H9 (cell line): ENCODE measurements around the gene ROCK2. TPM values are rescaled to one million over a fixed set of nuclear protein-coding genes. Genes with fewer than 3 reads are reported as not detected.

ENCODE experiments used
- DNase-seq: peaks from one replicate; pipeline ENCODE4 v3.0.0-alpha.2; 2017
- H2AFZ ChIP-seq: one replicate; pipeline ENCODE4 v1.6.1; 2013; ENCODE audit warnings: mild to moderate bottlenecking, low read length, control low read depth, moderate library complexity
- H2AK5ac ChIP-seq: 2 replicates; pipeline ENCODE4 v1.6.1; 2013; ENCODE audit warnings: low read length, control low read depth, mixed read lengths; ENCODE audit not compliant: insufficient read length
- H2BK120ac ChIP-seq: one replicate; pipeline ENCODE4 v1.6.1; 2013; ENCODE audit warnings: low read depth, mild to moderate bottlenecking, low read length, control low read depth, inconsistent platforms; ENCODE audit not compliant: poor library complexity, severe bottlenecking
- H2BK12ac ChIP-seq: 2 replicates; pipeline ENCODE4 v1.6.1; 2013; ENCODE audit warnings: low read length, control low read depth, mixed read lengths, low read depth; ENCODE audit not compliant: insufficient read length
- H2BK15ac ChIP-seq: 2 replicates; pipeline ENCODE4 v1.6.1; 2013; ENCODE audit warnings: low read depth, low read length, control low read depth
- H2BK20ac ChIP-seq: one replicate; pipeline ENCODE4 v1.6.1; 2013; ENCODE audit warnings: low read depth, mild to moderate bottlenecking, low read length, control low read depth, inconsistent platforms; ENCODE audit not compliant: poor library complexity, severe bottlenecking
- H2BK5ac ChIP-seq: 2 replicates; pipeline ENCODE4 v1.6.1; 2013; ENCODE audit warnings: low read length, control low read depth, mixed read lengths; ENCODE audit not compliant: insufficient read length
- H3K14ac ChIP-seq: 2 replicates; pipeline ENCODE4 v1.6.1; 2013; ENCODE audit warnings: low read length, control low read depth; ENCODE audit not compliant: insufficient read depth
- H3K18ac ChIP-seq: 2 replicates; pipeline ENCODE4 v1.6.1; 2013; ENCODE audit warnings: low read depth, mild to moderate bottlenecking, mixed read lengths, low read length, control low read depth; ENCODE audit not compliant: insufficient read length
- H3K23ac ChIP-seq: 2 replicates; pipeline ENCODE4 v1.6.1; 2013; ENCODE audit warnings: low read length, control low read depth, mixed read lengths, low read depth; ENCODE audit not compliant: insufficient read length
- H3K23me2 ChIP-seq: 2 replicates; pipeline ENCODE4 v1.6.1; 2013; ENCODE audit warnings: low read depth, mild to moderate bottlenecking, mixed read lengths, low read length, control low read depth; ENCODE audit not compliant: insufficient read length, poor library complexity, severe bottlenecking
- H3K27ac ChIP-seq: 2 replicates; pipeline ENCODE4 v1.5.1; 2013; ENCODE audit warnings: low read length, control low read depth, mixed read lengths, low read depth; ENCODE audit not compliant: insufficient read length
- H3K27me3 ChIP-seq: 2 replicates; pipeline ENCODE4 v1.6.1; 2013; ENCODE audit warnings: low read length, control low read depth, inconsistent platforms; ENCODE audit not compliant: insufficient read depth
- H3K4ac ChIP-seq: 2 replicates; pipeline ENCODE4 v1.6.1; 2013; ENCODE audit warnings: low read depth, mild to moderate bottlenecking, control low read depth, inconsistent platforms, low read length, moderate library complexity
- H3K4me1 ChIP-seq: 2 replicates; pipeline ENCODE4 v1.6.1; 2013; ENCODE audit warnings: low read length, control low read depth, inconsistent platforms; ENCODE audit not compliant: insufficient read depth
- H3K4me2 ChIP-seq: 2 replicates; pipeline ENCODE4 v1.6.1; 2013; ENCODE audit warnings: low read length, control low read depth, mixed read lengths; ENCODE audit not compliant: insufficient read length, insufficient read depth
- H3K56ac ChIP-seq: 2 replicates; pipeline ENCODE4 v1.6.1; 2013; ENCODE audit warnings: low read depth, mild to moderate bottlenecking, mixed read lengths, low read length, control low read depth; ENCODE audit not compliant: insufficient read length
- H3K79me1 ChIP-seq: 2 replicates; pipeline ENCODE4 v1.6.1; 2013; ENCODE audit warnings: low read depth, mild to moderate bottlenecking, moderate library complexity, low read length, control low read depth, inconsistent platforms; ENCODE audit not compliant: insufficient read depth, poor library complexity, severe bottlenecking
- H3K79me2 ChIP-seq: 2 replicates; pipeline ENCODE4 v1.6.1; 2013; ENCODE audit warnings: low read length, control low read depth, inconsistent platforms; ENCODE audit not compliant: insufficient read depth
- H3K9ac ChIP-seq: 2 replicates; pipeline ENCODE4 v1.6.1; 2013; ENCODE audit warnings: low read length, control low read depth, mixed read lengths; ENCODE audit not compliant: insufficient read length; ENCODE audit errors: extremely low read depth
- H3K9me3 ChIP-seq: one replicate; pipeline ENCODE4 v1.6.1; 2013; ENCODE audit warnings: low read depth, low read length, inconsistent platforms; ENCODE audit not compliant: control insufficient read depth
- H3T11ph ChIP-seq: one replicate; pipeline ENCODE4 v1.6.1; 2013; ENCODE audit warnings: mild to moderate bottlenecking, low read length, control low read depth, inconsistent platforms
- H4K20me1 ChIP-seq: one replicate; pipeline ENCODE4 v1.6.1; 2013; ENCODE audit not compliant: control insufficient read depth, insufficient read length, insufficient read depth
- H4K5ac ChIP-seq: 2 replicates; pipeline ENCODE4 v1.6.1; 2013; ENCODE audit warnings: low read depth, mild to moderate bottlenecking, mixed read lengths, low read length, control low read depth; ENCODE audit not compliant: insufficient read length
- H4K8ac ChIP-seq: replicated peaks from 2 replicates; pipeline ENCODE4 v1.6.1; 2013; ENCODE audit warnings: low read length, control low read depth, mixed read lengths, low read depth; ENCODE audit not compliant: insufficient read length
- H4K91ac ChIP-seq: 2 replicates; pipeline ENCODE4 v1.6.1; 2013; ENCODE audit warnings: low read depth, mild to moderate bottlenecking, moderate library complexity, mixed read lengths, low read length, control low read depth; ENCODE audit not compliant: insufficient read length
- H3K27ac Mint-ChIP-seq, 3 experiments: 2 replicates in 2 of 3; 3 replicates in 1 of 3; pipeline ENCODE4 v1.8.0; 2020 to 2021; ENCODE audit warnings: mixed read lengths in 3 of 3, mild to moderate bottlenecking in 1 of 3, moderate library complexity in 1 of 3
- H3K27me3 Mint-ChIP-seq: 2 replicates; pipeline ENCODE4 v1.8.0; 2021; ENCODE audit warnings: low read depth, mild to moderate bottlenecking, moderate library complexity, mixed read lengths
- H3K36me3 Mint-ChIP-seq, 3 experiments: 2 replicates in 2 of 3; 3 replicates in 1 of 3; pipeline ENCODE4 v1.8.0; 2020 to 2021; ENCODE audit warnings: low read depth in 3 of 3, mixed read lengths in 3 of 3; ENCODE audit not compliant: insufficient read depth in 1 of 3
- H3K4me1 Mint-ChIP-seq, 2 experiments: 2 replicates each; pipeline ENCODE4 v1.8.0; 2020; ENCODE audit warnings: mixed read lengths in 2 of 2
- H3K4me3 Mint-ChIP-seq, 2 experiments: 2 replicates in 1 of 2; 3 replicates in 1 of 2; pipeline ENCODE4 v1.8.0; 2020 to 2021; ENCODE audit warnings: mild to moderate bottlenecking in 2 of 2, mixed read lengths in 2 of 2, moderate library complexity in 1 of 2
- H3K9me3 Mint-ChIP-seq, 2 experiments: 2 replicates in 1 of 2; 3 replicates in 1 of 2; pipeline ENCODE4 v1.8.0; 2020; ENCODE audit warnings: mild to moderate bottlenecking in 2 of 2, mixed read lengths in 2 of 2, moderate library complexity in 1 of 2
- WGBS: extraction: QIAGEN DNeasy Blood & Tissue Kit; methylation state at CpG from one replicate; pipeline ENCODE4 v1.1.7; 2013; ENCODE audit warnings: missing lambda C conversion rate, low lambda C conversion rate, mixed read lengths; ENCODE audit not compliant: insufficient read length; ENCODE audit errors: extremely low coverage; 5-methylcytosine and 5-hydroxymethylcytosine counted together
- total RNA-seq: library from RNA; stranded (reverse); gene quantifications from 2 replicates; pipeline ENCODE4 v1.2.1, GENCODE V29; 2021
- TF ChIP-seq, protein P1 (sequence below): fragments of 200-600 bp; sonication (generic); conservative IDR thresholded peaks from 3 replicates; pipeline ENCODE4 v1.8.0; 2021; ENCODE audit warnings: antibody characterized with exemption, mild to moderate bottlenecking

The ROCK2 gene
- total RNA-seq, 1 experiment from 2014 or later: 33.2 TPM

DNA sequence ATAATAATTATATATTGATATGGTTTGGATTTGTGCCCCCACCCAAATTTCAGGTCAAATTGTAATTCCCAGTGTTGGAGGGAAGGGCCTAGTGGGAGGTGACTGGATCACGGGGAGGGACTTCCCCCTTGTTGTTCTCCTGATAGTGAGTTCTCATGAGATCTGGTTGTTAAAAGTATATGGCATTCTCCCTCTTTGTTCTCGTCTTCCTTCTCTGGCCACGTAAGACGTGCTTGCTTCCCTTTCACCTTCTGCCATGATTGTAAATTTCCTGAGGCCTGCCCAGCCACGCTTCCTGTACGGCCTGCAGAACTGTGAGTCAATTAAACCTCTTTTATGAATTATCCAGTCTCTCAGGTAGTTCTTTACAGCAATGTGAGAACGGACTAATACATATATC is 88.3 kb downstream of the ROCK2 start:
- Mint-ChIP-seq H3K27me3 (no peaks in the 10 kb centered on the region), H3K9me3 (peaks cover 0 to 4% of the 10 kb centered on the region in 2 experiments; a peak in 1 of 5 replicates), H3K4me3 (no peak overlapping the region), H3K36me3 (peaks cover 2 to 9% (median 4%) of the 10 kb centered on the region in 3 experiments; a peak in 6 of 7 replicates), H3K27ac (no peak overlapping the region), H3K4me1 (peaks cover 12 to 14% of the 10 kb centered on the region in 2 experiments)
- Histone ChIP-seq H3K27me3 (no peaks in the 10 kb centered on the region), H3K79me1 (no peaks in the 10 kb centered on the region), H2BK120ac (no peak overlapping the region), H4K20me1 (no peaks in the 10 kb centered on the region), H3K9me3 (no peaks in the 10 kb centered on the region), H2BK5ac (no peak overlapping the region), H2BK15ac (no peak overlapping the region), H3K4ac (no peak overlapping the region), H3K79me2 (no peaks in the 10 kb centered on the region), H2BK12ac (no peak overlapping the region), H3T11ph (no peak overlapping the region), H3K9ac (no peak overlapping the region), H4K91ac (no peak overlapping the region), H2BK20ac (no peak overlapping the region), H3K4me1 (no peaks in the 10 kb centered on the region; the same call in 1 of the 2 replicates), H3K18ac (no peak overlapping the region), H4K8ac (no peak overlapping the region), H2AK5ac (no peak overlapping the region), H3K23ac (no peak overlapping the region), H3K23me2 (no peaks in the 10 kb centered on the region), H3K27ac (no peak overlapping the region), H3K14ac (no peak overlapping the region), H3K56ac (no peak overlapping the region), H4K5ac (no peak overlapping the region), H2AFZ (no peak overlapping the region), H3K4me2 (no peak overlapping the region)
- no peak for DNase-seq
- TF ChIP-seq, protein P1, sequence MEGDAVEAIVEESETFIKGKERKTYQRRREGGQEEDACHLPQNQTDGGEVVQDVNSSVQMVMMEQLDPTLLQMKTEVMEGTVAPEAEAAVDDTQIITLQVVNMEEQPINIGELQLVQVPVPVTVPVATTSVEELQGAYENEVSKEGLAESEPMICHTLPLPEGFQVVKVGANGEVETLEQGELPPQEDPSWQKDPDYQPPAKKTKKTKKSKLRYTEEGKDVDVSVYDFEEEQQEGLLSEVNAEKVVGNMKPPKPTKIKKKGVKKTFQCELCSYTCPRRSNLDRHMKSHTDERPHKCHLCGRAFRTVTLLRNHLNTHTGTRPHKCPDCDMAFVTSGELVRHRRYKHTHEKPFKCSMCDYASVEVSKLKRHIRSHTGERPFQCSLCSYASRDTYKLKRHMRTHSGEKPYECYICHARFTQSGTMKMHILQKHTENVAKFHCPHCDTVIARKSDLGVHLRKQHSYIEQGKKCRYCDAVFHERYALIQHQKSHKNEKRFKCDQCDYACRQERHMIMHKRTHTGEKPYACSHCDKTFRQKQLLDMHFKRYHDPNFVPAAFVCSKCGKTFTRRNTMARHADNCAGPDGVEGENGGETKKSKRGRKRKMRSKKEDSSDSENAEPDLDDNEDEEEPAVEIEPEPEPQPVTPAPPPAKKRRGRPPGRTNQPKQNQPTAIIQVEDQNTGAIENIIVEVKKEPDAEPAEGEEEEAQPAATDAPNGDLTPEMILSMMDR: no peak
- no CpG with 5 or more reads among the region's 7 CpGs for WGBS
